GM12878 (cell line): Measurements from ENCODE around the gene CNNM4. TPM values are rescaled to one million over a fixed set of nuclear protein-coding genes. Genes with fewer than 3 reads are reported as not detected.

Experiments
- BACH1 ChIP-seq: fragments of 450-650 bp; IDR thresholded peaks from 2 replicates; pipeline ENCODE4 v1.6.1; 2017; ENCODE audit warnings: mild to moderate bottlenecking, borderline replicate concordance
- BCL11A ChIP-seq: IDR thresholded peaks from 2 replicates; pipeline ENCODE4 v1.6.1; 2011; ENCODE audit warnings: low read depth, low read length
- CBX3 ChIP-seq: fragments of 200-600 bp; sonication (generic); IDR thresholded peaks from 2 replicates; pipeline ENCODE4 v1.6.1; 2016; ENCODE audit warnings: low read depth, borderline replicate concordance
- CBX5 ChIP-seq: sonication (generic); IDR thresholded peaks from 2 replicates; pipeline ENCODE4 v1.6.1; 2016; ENCODE audit warnings: low read depth, moderate library complexity, mild to moderate bottlenecking, inconsistent platforms
- CREB1 ChIP-seq: IDR thresholded peaks from 2 replicates; pipeline ENCODE4 v1.6.1; 2012; ENCODE audit warnings: low read depth, mild to moderate bottlenecking, inconsistent platforms
- ETV6 ChIP-seq, 2 experiments: fragments of 450-650 bp in 1 of 2; IDR thresholded peaks in 1 of 2; conservative IDR thresholded peaks in 1 of 2; 2 replicates each; pipeline ENCODE4 v1.6.1; 2014; ENCODE audit warnings: antibody characterized with exemption in 1 of 2, borderline replicate concordance in 1 of 2, low read depth in 1 of 2, mild to moderate bottlenecking in 1 of 2, moderate library complexity in 1 of 2
- FOXK2 ChIP-seq: fragments of 450-650 bp; IDR thresholded peaks from 2 replicates; pipeline ENCODE4 v1.6.1; 2017; ENCODE audit warnings: mild to moderate bottlenecking, moderate library complexity
- IKZF1 ChIP-seq: fragments of 450-650 bp; conservative IDR thresholded peaks from 2 replicates; pipeline ENCODE4 v1.6.1; 2017; ENCODE audit warnings: antibody characterized with exemption, mild to moderate bottlenecking
- MXI1 ChIP-seq: fragments of 150-350 bp; IDR thresholded peaks from 2 replicates; pipeline ENCODE4 v1.6.1; 2011; ENCODE audit warnings: low read depth, mild to moderate bottlenecking, inconsistent platforms, low read length, improper control_type of control experiment
- NFYA ChIP-seq: IDR thresholded peaks from 2 replicates; pipeline ENCODE4 v1.6.1; 2011; ENCODE audit warnings: low read depth, mild to moderate bottlenecking, low read length, improper control_type of control experiment, borderline replicate concordance
- POU2F2 ChIP-seq: IDR thresholded peaks from 3 replicates; pipeline ENCODE4 v1.6.1; 2011; ENCODE audit warnings: low read depth, mild to moderate bottlenecking, low read length, borderline replicate concordance
- RAD51 ChIP-seq: fragments of 450-650 bp; IDR thresholded peaks from 2 replicates; pipeline ENCODE4 v1.6.1; 2016; ENCODE audit warnings: moderate library complexity, mild to moderate bottlenecking, inconsistent platforms
- SMC3 ChIP-seq: IDR thresholded peaks from 2 replicates; pipeline ENCODE4 v1.6.1; 2011; ENCODE audit warnings: low read length, improper control_type of control experiment, borderline replicate concordance
- SP1 ChIP-seq: IDR thresholded peaks from one replicate; pipeline ENCODE4 v1.6.1; 2011; ENCODE audit warnings: low read depth, low read length
- TBL1XR1 ChIP-seq: IDR thresholded peaks from 2 replicates; pipeline ENCODE4 v1.6.1; 2012; ENCODE audit warnings: low read depth, low read length, improper control_type of control experiment
- TCF12 ChIP-seq: IDR thresholded peaks from 2 replicates; pipeline ENCODE4 v1.6.1; 2011; ENCODE audit warnings: low read depth, mild to moderate bottlenecking, low read length
- ZNF207 ChIP-seq: fragments of 450-650 bp; IDR thresholded peaks from 2 replicates; pipeline ENCODE4 v1.6.1; 2014; ENCODE audit warnings: antibody characterized with exemption, mild to moderate bottlenecking, borderline replicate concordance
- ZNF592 ChIP-seq: fragments of 450-650 bp; IDR thresholded peaks from 2 replicates; pipeline ENCODE4 v1.6.1; 2017; ENCODE audit warnings: mild to moderate bottlenecking, moderate library complexity
- polyA plus RNA-seq, 11 experiments: library from polyadenylated mRNA; depleted of rRNA in 4 of 11; unstranded in 6 of 11; stranded (reverse) in 5 of 11; fragments of >200 nt; fragmentation: Nextera tagmentation in 4 of 11; fragmentation: Illumina TruSeq in 1 of 11; extraction: Ambion mirVana in 4 of 11; extraction: Trizol in 1 of 11; gene quantifications; 1 replicate in 1 of 11; 2 replicates in 10 of 11; pipeline versions ENCODE4 v1.2.1 to v1.2.3, GENCODE V29; 2011 to 2016; ENCODE audit warnings: inconsistent platforms in 2 of 11, missing spikeins in 2 of 11, low read depth in 1 of 11
- total RNA-seq, 4 experiments: library from RNA; depleted of rRNA in 3 of 4; stranded (reverse); fragments of >200 nt in 3 of 4; fragmentation: Illumina TruSeq in 1 of 4; extraction: Trizol in 1 of 4; gene quantifications; 2 replicates each; pipeline versions ENCODE4 v1.2.1 to v1.2.3, GENCODE V29; 2013 to 2021
- TF ChIP-seq, protein P1 (sequence below): IDR thresholded peaks from 2 replicates; pipeline ENCODE4 v1.6.1; 2012; ENCODE audit warnings: mild to moderate bottlenecking, low read depth, low read length
- TF ChIP-seq, protein P2 (sequence below): fragments of 450-650 bp; IDR thresholded peaks from 2 replicates; pipeline ENCODE4 v1.6.1; 2017; ENCODE audit warnings: mild to moderate bottlenecking
- TF ChIP-seq, protein P3 (sequence below): fragments of 450-650 bp; IDR thresholded peaks from 2 replicates; pipeline ENCODE4 v1.6.1; 2017; ENCODE audit warnings: low read depth, mild to moderate bottlenecking, moderate library complexity

CNNM4 gene
- total and polyA plus RNA-seq, 10 of the 15 experiments (the other 5 are each of a cell fraction or from before 2014, with no cell fraction given), result 2.4 to 13.8 (median 8.1) TPM

DNA sequence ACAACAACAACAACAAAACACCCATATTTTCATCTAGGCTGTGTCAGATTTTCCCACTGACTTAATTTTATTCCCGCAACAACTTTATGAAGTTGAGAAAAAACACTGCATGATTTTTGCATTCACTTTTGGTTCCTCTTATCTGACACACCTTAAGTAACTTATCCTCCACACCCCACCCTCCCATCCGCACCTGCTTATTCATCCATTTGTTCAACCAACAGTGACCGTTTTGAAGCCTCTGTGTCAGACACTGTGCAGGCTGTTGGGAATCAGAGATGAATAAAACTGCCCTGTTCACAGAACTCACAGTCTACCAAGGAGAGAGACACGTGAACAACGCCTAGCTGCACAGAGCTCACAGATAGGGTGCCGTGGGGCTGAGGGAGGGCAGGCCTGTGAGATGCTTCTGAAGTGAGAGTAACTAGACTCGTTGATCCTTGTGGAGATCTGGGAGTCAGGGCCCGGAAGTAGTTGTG, 7.4 kb downstream of the CNNM4 start (continued):
- TF ChIP-seq NFYA (no peak), CREB1 (no peak), RAD51 (peak; percentile 61), CBX3 (no peak), FOXK2 (peak; percentile 41), BCL11A (no peak), ZNF207 (no peak), TCF12 (0 out of 2 replicates have a peak, but pooled peaks have one; percentile 53), MXI1 (no peak), SMC3 (no peak), IKZF1 (peak; percentile 62), ETV6 (conservative IDR thresholded peaks at IDR 0.05 in 1 of 2, IDR thresholded peaks at IDR 0.05 in 1 of 2; ENCODE audit: borderline replicate concordance in 1 of 2, low read depth in 1 of 2) (no peak), TBL1XR1 (no peak), SP1 (no peak), POU2F2 (no peak), CBX5 (no peak), ZNF592 (no peak), BACH1 (no peak)
- TF ChIP-seq, protein P1, sequence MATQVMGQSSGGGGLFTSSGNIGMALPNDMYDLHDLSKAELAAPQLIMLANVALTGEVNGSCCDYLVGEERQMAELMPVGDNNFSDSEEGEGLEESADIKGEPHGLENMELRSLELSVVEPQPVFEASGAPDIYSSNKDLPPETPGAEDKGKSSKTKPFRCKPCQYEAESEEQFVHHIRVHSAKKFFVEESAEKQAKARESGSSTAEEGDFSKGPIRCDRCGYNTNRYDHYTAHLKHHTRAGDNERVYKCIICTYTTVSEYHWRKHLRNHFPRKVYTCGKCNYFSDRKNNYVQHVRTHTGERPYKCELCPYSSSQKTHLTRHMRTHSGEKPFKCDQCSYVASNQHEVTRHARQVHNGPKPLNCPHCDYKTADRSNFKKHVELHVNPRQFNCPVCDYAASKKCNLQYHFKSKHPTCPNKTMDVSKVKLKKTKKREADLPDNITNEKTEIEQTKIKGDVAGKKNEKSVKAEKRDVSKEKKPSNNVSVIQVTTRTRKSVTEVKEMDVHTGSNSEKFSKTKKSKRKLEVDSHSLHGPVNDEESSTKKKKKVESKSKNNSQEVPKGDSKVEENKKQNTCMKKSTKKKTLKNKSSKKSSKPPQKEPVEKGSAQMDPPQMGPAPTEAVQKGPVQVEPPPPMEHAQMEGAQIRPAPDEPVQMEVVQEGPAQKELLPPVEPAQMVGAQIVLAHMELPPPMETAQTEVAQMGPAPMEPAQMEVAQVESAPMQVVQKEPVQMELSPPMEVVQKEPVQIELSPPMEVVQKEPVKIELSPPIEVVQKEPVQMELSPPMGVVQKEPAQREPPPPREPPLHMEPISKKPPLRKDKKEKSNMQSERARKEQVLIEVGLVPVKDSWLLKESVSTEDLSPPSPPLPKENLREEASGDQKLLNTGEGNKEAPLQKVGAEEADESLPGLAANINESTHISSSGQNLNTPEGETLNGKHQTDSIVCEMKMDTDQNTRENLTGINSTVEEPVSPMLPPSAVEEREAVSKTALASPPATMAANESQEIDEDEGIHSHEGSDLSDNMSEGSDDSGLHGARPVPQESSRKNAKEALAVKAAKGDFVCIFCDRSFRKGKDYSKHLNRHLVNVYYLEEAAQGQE, result no peak
- TF ChIP-seq, protein P2, sequence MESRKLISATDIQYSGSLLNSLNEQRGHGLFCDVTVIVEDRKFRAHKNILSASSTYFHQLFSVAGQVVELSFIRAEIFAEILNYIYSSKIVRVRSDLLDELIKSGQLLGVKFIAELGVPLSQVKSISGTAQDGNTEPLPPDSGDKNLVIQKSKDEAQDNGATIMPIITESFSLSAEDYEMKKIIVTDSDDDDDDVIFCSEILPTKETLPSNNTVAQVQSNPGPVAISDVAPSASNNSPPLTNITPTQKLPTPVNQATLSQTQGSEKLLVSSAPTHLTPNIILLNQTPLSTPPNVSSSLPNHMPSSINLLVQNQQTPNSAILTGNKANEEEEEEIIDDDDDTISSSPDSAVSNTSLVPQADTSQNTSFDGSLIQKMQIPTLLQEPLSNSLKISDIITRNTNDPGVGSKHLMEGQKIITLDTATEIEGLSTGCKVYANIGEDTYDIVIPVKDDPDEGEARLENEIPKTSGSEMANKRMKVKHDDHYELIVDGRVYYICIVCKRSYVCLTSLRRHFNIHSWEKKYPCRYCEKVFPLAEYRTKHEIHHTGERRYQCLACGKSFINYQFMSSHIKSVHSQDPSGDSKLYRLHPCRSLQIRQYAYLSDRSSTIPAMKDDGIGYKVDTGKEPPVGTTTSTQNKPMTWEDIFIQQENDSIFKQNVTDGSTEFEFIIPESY, result no peak
- TF ChIP-seq, protein P3, sequence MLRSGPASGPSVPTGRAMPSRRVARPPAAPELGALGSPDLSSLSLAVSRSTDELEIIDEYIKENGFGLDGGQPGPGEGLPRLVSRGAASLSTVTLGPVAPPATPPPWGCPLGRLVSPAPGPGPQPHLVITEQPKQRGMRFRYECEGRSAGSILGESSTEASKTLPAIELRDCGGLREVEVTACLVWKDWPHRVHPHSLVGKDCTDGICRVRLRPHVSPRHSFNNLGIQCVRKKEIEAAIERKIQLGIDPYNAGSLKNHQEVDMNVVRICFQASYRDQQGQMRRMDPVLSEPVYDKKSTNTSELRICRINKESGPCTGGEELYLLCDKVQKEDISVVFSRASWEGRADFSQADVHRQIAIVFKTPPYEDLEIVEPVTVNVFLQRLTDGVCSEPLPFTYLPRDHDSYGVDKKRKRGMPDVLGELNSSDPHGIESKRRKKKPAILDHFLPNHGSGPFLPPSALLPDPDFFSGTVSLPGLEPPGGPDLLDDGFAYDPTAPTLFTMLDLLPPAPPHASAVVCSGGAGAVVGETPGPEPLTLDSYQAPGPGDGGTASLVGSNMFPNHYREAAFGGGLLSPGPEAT, result 0 out of 2 replicates have a peak, but pooled peaks have one; percentile 63
